AG10803 (cell line): ENCODE results near the gene ATP6V0D1.
A peak's percentile ranks its signal among the peaks of the same experiment; 100 is the strongest.
"Not testable (repeated sequence)": the region's sequence is repeated elsewhere in the genome, so short reads cannot be mapped to it uniquely, and the experiment has no call there.

Experiments
- DNase-seq: peaks from one replicate; pipeline ENCODE4 v3.0.0; 2010; ENCODE audit warnings: low read depth
- H3K4me3 ChIP-seq: 2 replicates; pipeline ENCODE4 v1.5.1; 2011; ENCODE audit warnings: mild to moderate bottlenecking, low read length, control low read depth
- TF ChIP-seq, protein P1 (sequence below): conservative IDR thresholded peaks from 2 replicates; pipeline ENCODE4 v1.5.1; 2011; ENCODE audit warnings: mild to moderate bottlenecking, low read length, control low read depth, inconsistent platforms

The ATP6V0D1 gene

DNA sequence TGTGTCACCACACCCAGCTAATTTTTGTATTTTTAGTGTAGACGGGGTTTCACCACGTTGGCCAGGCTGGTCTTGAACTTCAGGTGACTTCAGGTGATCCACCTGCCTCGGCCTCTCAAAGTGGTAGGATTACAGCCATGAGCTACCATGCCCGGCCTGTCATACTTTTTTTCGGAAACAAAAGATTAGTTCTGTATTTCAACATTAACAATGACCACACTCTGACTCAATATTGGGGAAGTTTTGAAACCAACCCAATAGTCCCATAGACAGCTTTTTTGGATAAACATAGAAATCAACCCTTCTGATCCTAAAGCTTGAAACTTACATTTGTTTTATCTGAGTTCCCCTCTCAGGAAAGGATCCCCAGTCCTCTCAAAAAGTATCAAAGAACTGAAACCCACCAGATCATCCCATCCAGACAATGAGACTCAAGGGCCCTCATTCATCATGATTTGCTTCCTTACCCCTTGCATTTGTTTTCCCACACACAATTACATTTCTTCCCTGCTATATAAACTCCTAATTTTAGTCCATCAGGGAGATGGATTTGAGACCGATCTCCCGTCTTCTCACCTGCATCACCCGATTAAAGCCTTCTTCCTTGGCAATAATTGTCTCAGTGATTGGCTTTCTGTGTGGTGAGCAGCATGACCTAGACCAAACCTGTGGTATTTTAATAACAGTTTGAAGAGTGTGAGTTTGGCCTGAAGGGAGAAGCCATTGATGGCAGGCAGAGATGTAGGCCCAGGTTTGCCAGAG lies 9.6 kb upstream of the ATP6V0D1 start:
- DNase-seq: peak; percentile 36

DNA sequence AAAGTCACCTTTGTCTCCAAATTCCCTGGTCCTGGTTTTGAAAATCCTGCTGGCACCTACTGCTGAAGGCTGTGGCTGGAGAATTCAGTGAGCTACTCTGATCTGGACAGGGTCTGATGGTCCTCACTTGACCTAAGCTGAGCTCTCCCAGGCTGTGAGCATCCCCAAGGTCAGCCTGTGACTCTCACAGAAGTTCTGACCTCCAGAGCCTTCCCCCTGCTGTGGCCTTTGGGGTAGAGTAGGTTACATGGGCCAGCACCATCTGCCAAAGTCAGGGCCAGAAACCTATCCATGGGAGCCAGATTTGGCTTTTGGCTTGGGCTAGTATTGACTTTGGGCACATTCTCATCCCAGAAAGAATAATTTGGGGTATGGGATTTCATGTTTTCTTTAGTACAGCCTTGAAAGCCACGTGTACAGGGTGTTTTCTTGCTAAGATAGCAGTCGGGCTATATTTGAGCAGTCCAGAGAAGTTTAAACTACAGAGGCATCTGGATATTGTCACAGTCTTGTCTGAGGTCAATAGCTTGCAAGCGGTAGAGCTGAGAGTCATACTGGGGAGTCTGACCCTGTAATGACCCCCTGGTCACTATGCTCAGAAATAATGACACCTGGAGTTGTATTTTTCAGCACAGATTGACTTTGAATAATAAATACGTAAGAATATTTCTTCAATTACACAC lies 8.6 kb upstream of the ATP6V0D1 start:
- no peak for DNase-seq
- H3K4me3 ChIP-seq: no peak overlapping the region
- TF ChIP-seq, protein P1, sequence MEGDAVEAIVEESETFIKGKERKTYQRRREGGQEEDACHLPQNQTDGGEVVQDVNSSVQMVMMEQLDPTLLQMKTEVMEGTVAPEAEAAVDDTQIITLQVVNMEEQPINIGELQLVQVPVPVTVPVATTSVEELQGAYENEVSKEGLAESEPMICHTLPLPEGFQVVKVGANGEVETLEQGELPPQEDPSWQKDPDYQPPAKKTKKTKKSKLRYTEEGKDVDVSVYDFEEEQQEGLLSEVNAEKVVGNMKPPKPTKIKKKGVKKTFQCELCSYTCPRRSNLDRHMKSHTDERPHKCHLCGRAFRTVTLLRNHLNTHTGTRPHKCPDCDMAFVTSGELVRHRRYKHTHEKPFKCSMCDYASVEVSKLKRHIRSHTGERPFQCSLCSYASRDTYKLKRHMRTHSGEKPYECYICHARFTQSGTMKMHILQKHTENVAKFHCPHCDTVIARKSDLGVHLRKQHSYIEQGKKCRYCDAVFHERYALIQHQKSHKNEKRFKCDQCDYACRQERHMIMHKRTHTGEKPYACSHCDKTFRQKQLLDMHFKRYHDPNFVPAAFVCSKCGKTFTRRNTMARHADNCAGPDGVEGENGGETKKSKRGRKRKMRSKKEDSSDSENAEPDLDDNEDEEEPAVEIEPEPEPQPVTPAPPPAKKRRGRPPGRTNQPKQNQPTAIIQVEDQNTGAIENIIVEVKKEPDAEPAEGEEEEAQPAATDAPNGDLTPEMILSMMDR: no peak

More for the DNA sequence above, 9.6 kb upstream of the ATP6V0D1 start:
- H3K4me3 ChIP-seq: no peak overlapping the region
- TF ChIP-seq, protein P1: no peak

DNA sequence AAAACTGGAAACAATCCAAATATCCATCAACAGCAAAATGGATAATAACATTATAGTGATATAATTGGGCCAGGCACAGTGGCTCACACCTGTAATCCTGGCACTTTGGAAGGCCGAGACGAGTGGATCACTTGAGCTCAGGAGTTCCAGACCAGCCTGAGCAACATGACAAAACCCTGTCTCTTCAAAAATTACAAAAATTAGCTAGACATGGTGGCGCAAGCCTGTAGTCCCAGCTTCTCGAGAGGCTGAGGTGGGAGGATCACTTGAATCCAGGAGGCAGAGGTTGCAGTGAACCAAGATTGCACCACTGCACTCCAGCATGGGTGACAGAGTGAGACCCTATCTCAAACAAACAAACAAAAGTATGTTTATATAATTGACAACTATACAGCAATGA lies 6.6 kb upstream of the ATP6V0D1 start:
- H3K4me3 ChIP-seq, DNase-seq: not testable (repeated sequence)

DNA sequence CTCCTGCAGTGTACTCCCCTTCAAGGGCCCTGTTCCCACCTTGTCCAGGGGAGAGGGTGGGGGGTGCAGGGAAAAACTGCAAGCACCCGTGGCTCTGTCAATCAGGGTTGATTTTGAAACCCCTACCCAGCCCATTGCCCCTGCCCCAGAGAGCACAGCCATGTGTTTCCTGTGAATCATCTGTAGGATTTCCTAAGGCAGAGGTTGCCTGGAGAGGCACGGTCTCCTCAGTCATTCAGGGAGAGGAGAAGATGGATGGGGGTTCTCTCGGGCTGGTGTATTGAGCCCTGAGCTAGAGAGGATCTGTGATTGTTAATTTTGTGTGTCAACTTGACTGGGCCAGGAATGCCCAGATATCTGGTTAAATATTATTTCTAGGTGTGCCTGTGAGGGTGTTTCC lies 5.8 kb upstream of the ATP6V0D1 start:
- DNase-seq: no peak
- TF ChIP-seq, protein P1: no peak

DNA sequence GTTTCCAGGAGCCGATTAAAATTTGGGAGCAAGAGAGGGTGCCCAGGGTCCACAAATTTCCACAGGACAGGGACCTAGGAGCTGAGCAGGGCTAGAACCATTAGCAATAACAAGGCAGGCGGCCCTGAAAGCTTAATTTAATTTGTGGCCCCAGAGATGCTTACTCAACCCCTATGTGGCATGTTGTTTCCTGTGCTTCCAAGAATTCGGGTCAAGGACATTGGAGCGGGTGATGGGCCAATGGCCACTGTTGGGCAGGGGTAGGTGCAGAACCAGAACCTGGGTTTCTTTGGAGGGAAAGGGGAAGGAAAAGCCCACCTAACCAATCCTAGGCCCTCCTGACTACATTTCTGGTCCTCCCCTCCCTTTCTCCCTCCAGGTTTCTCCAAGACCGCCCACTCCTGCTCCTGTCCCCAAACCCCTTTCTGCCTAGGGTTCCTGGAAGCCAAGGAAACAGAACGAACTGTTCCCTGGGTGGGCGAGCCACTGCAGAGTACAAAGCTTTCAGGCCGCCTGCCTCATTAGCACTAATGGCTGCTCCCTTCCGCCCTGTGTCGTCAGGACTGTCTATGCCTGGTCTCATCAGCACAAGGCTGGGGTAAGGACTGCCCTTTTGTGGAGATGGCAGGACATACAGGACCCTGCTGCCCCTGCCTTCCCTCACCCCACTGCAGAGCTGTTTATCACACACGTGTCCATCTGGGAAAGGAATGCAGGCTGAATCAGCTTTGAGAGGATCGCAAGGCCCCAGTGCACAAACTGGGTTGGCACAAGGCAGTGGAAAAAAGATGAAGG lies 3.0 kb upstream of the ATP6V0D1 start:
- DNase-seq: no peak
- TF ChIP-seq, protein P1: no peak
- no peak overlapping the region for H3K4me3 ChIP-seq

More for the DNA sequence above, 5.8 kb upstream of the ATP6V0D1 start:
- no peak overlapping the region for H3K4me3 ChIP-seq

DNA sequence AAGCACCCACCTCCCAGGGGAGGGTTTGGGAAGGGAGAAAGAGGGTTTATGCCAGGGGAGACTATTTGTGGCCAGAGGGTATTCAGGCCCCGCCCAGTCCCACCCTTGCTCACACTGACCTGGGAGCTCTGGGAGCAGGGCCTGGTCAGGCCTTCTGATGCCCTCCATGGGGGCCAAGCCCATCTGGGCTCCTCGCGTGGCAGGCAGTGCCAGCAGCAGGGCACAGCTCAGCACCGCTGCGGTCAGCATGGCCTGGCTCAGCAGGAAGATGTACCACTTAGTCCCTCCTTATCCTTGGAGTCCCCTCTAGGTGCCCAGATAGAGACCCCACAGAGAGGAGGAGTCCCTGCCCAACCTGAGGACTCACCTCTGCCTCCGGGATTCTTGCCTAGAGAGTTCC lies 2.2 kb upstream of the ATP6V0D1 start, which contains the start of gene AGRP:
AGRP (minus strand) TSS at position 398 of the 400 bp plus-strand sequence; CDS start at position 249, 149 bp downstream.
- no peak within 1 kb of the TSS; the same call in 1 of the 2 replicates for H3K4me3 ChIP-seq
- DNase-seq: no peak
- TF ChIP-seq, protein P1: no peak

DNA sequence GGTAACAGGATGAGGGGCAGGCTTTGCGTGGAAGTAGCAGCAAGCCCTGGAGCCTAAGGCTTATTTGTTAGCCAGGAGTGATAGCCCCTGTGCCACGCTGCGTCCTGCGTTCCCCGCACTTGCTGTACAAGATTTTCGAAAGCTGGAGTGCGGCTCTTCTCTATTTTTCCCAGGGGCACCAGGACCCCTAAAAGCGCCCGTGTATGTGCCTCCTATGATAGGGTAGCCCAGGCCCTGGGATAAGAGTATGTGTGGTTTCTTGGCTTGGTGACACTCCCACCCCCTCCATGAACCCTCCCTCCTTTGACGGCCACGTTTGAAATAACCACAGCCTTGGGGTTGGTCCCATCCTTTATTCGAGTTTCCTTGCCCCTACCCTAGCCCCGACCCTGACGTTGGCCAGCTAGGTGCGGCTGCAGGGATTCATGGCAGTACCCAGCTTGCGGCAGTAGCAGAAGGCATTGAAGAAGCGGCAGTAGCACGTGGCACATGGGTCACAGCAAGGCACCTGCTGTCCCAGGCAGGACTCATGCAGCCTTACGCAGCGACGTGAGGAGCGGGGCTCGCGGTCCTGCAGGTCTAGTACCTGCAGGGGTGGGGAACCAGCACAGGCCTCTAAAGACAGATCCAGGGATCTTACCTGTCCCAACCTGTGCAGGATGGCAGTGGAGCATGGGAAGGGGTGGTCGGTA lies 1.4 kb upstream of the ATP6V0D1 start:
- peak overlapping the region; percentile 73 for H3K4me3 ChIP-seq
- no peak for DNase-seq
- TF ChIP-seq, protein P1: no peak
